Amniotic epithelial cell (primary cell): ENCODE measurements around the gene PCDHGA1.
"Not testable (repeated sequence)": the region's sequence is repeated elsewhere in the genome, so short reads cannot be mapped to it uniquely, and the experiment has no call there.

ENCODE experiments used
- DNase-seq: peaks from one replicate; pipeline ENCODE4 v3.0.0-alpha.2; 2010; ENCODE audit warnings: low read depth

The PCDHGA1 gene

GRCh38 chr5:141349917-141350619 lies 19.8 kb downstream of the PCDHGA1 start, which contains the start of gene PCDHGB1:
TSS of gene PCDHGB1 (plus strand) at chr5:141350099. CDS start at chr5:141350261, 162 bp downstream.
- DNase-seq, result peak; percentile 45

- no peak for DNase-seq
These were observed 21.3 kb downstream of the PCDHGA1 start for GRCh38 chr5:141351591-141351990.

GRCh38 chr5:141354900-141355469 lies 24.7 kb downstream of the PCDHGA1 start, which contains the start of gene PCDHGA4:
TSS of gene PCDHGA4 (plus strand) at chr5:141355021. CDS start at chr5:141355108, 87 bp downstream.
- no peak for DNase-seq

GRCh38 chr5:141355641-141356040 lies 25.3 kb downstream of the PCDHGA1 start:
- DNase-seq, result no peak

GRCh38 chr5:141356133-141356532 lies 25.8 kb downstream of the PCDHGA1 start:
- no peak for DNase-seq

- no peak for DNase-seq
These were observed 26.6 kb downstream of the PCDHGA1 start for GRCh38 chr5:141356950-141357349.

GRCh38 chr5:141359790-141360426 lies 29.6 kb downstream of the PCDHGA1 start, which contains the start of gene PCDHGB2:
TSS of gene PCDHGB2 (plus strand) at chr5:141359994. CDS start at chr5:141360136, 142 bp downstream.
- DNase-seq, result peak; percentile 31

GRCh38 chr5:141360685-141361084 lies 30.4 kb downstream of the PCDHGA1 start:
- no peak for DNase-seq

GRCh38 chr5:141362719-141363118 lies 32.4 kb downstream of the PCDHGA1 start:
- no peak for DNase-seq

GRCh38 chr5:141363952-141364660 lies 33.8 kb downstream of the PCDHGA1 start, which contains the start of gene PCDHGA5:
TSS of gene PCDHGA5 (plus strand) at chr5:141364162. CDS start at chr5:141364331, 169 bp downstream.
- DNase-seq, result no peak

- DNase-seq, result no peak
These were observed 35.9 kb downstream of the PCDHGA1 start for GRCh38 chr5:141366016-141366896.

- DNase-seq, result peak; percentile 70
These were observed 39.9 kb downstream of the PCDHGA1 start, which contains the start of gene PCDHGB3 for GRCh38 chr5:141369994-141370848. TSS of gene PCDHGB3 (plus strand) at chr5:141370242. CDS start at chr5:141370395, 153 bp downstream.

- DNase-seq, result no peak
These were observed 41.5 kb downstream of the PCDHGA1 start for GRCh38 chr5:141371572-141372475.

GRCh38 chr5:141373673-141374317 lies 43.5 kb downstream of the PCDHGA1 start, which contains the start of gene PCDHGA6:
TSS of gene PCDHGA6 (plus strand) at chr5:141373891. CDS start at chr5:141374084, 193 bp downstream.
- peak; percentile 40 for DNase-seq

- no peak for DNase-seq
These were observed 44.3 kb downstream of the PCDHGA1 start for GRCh38 chr5:141374627-141375026.

GRCh38 chr5:141375444-141376155 lies 45.3 kb downstream of the PCDHGA1 start:
- DNase-seq, result not testable (repeated sequence)

- peak; percentile 37 for DNase-seq
These were observed 52.4 kb downstream of the PCDHGA1 start, which contains the start of gene PCDHGA7 for GRCh38 chr5:141382469-141383294. TSS of gene PCDHGA7 (plus strand) at chr5:141382742. CDS start at chr5:141382900, 158 bp downstream.
